HG03442 (cell line): ENCODE data around the gene GSN.
A peak's percentile ranks its signal among the peaks of the same experiment; 100 is the strongest.

Source experiments
- ATAC-seq: cut with Tn5 transposase; IDR thresholded peaks from one replicate; pipeline ENCODE4 v1.9.1; 2021; ENCODE audit warnings: mild to moderate bottlenecking, moderate library complexity; ENCODE audit not compliant: unreplicated experiment

The GSN gene

DNA sequence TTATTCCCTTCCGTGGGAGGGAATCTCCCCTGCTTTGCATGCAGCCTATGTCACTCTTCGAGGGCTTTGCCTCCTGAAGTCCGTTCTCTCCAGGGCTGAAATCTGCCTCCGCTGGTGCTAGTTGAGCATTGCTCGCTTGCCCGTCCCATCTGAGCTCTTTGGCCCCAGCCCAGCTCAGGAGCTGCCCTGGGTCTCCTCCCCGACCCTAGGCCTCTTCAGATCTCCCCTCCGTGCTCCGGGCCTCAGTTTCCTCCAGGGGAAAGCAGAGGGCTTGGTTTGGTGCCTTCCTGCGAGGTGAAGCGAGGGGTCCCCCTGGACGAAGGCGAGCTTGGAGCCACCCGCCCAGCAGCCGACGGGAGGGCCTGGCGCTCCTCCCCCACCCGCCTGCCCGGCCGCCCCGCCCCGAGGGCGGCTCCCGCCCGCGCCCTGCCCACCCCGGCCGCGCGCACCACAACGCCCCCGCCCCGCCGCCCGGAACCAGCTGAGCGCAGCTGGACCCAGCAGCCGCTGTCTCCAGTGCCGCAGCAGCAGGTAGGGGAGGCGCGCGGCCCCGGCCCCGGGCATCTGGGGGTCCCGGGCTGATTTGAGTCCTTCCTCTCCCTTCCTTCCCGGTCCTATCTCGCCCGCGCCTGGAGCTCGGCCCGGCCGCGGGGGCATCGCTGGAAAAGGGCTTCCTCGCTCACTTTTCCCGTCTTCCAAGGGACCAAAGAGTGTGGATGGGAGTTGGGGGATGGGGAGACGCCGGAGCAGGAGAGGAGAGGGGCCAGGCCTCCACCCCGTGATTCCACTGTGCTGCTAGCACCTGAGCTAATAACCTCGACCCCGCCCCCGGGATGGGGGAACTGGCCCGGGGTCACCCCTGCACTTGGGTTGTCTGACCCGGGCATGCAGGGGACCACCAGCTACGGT lies at the start of gene GSN:
TSS of gene GSN (plus strand) at position 474 of the 909 bp plus-strand sequence. CDS start 33,810 bp downstream, outside the sequence.
- ATAC-seq = peak; percentile 57

DNA sequence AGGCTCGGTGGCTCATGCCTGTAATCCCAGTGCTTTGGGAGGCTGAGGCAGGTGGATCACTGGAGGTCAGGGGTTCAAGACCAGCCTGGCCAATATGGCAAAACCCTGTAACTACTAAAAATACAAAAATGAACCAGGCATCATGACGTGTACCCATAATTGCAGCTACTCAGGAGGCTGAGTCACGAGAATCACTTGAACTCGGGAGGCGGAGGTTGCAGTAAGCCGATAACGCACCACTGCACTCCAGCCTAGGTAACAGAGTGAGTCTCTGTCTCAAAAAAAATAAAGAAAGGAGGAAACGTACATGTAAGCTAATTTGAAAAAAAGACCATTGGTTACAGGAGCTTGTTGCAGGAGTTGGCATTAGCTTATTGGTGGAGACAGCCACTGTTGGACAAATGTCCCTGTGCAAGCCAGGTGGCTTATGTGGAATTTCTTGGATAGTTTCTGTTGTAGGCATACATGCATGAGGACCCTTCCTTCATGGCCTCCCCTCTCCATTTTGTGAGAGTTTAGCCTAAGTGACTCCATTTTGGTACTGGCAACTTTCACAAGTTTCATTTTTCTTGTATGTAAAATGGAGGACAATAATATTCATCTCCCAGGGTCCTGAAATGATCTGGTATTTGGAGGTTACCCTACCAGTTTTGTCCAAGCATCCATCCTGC lies 49.5 kb upstream of the GSN start:
- peak; percentile 6 for ATAC-seq

DNA sequence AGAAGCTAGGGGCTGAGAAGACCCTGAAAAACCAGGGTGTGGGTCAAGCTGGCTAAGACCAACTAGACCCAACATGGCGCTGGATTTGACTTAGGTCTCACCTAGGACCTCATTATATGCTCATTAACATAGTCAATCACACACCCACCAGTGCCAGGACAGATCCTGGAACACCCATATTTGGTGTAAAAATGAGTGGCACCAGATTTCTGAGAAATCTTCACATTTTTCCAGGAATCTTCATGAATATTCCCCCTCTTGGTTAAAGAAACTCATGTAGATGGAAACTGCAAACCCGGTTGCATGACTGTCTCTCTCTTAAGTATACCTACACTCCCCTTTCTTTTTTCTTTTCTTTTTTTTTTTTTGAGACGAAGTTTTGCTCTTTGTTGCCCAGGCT lies 48.4 kb upstream of the GSN start:
- ATAC-seq = no peak

DNA sequence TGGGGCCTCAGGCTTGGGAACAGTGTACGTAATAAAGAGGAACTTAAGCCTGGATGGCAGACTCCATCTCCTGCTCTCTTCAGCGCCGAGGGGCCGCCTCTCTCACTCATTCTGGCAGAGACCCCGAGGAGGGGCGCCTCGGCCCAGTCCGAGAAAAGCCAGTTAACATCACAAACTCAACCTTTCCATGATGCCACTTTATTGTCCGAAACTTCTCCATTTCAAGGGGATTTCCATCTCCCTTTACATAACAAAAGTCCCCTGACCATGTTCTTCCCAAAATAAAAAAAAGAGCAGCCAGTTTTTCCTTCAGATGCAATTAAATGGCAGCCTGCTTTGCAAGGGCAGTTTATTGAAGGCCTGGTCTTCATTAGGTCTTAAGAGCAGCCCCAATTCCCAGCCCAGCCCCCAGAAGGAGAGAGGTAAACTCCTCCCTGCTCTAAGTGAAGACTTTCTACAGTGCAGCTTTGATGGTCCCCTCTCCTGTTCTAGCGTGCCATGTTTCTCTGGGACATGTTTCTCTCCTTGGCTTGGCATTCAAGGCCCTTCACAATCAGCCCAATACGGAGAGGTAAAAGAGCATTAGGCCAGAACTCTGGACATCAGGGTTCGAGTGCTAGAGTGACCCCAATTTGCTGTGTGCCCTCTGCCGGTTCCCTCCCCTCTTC lies 46.8 kb upstream of the GSN start:
- no peak for ATAC-seq

DNA sequence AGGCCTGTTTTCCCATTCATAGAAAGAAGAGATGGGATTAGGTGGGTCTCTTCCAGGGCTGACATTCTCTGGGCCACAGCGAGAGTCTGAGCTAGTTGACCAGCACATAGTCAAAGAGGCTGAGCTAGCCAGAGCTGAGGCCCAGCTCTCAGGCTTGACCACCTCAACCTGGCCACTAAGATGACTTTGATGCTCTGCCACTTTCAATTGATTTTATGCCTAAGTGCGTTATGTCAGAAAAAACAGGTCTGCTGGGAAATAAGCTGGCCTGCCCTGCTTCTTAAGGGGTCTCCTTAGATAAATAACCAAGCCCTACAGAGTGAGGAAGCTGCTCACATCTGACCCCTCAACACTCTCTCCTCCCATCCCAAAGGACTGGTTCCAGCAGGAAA lies 46.3 kb upstream of the GSN start:
- no peak for ATAC-seq

DNA sequence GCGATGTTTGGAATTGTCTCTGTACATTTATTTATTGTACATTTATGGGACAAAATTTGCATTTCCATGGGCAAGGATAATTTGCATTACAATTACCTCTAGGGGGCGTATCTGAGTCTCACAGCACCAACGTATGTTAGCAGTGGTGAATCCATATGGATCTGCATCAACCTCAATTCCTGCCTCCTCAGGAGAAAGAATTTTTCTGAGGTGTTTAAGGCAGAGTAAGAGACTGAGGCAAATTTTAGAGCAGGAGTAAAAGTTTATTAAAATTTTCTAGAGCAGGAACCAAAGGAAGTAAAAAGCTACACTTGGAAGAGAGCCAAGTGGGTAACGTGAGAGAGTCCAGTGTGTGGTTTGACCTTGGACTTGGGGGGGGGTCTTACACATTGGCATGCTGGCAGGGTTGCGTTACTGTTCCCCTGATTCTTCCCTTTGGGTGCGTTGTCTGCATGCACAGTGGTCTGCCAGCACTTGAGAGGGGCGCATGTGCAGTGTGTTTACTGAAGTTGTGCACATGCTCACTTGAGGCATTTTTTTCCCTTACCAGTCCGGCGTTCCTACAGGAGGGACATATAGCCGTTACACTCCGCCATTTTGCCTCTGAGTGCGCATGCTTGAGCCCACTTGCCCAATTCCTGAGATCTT lies 45.3 kb upstream of the GSN start:
- ATAC-seq = no peak

DNA sequence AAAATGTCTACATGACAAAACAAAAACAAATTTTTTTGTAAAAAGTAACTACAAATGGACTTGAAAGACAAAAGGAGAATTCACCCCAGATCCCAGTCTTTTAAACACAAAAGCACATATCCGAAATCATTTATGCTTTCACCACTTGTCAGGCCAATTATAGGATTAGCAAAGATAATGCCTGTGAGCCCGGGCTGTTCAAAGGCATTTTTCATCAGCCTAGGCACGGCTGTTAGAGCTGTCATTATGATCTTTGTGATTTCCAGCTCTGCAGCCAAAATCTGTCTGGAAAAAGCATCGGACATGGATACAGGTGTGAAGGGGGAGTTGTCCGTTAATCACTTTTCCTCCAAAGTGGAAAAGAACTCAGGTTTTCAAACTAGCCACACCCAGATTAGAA lies 42.7 kb upstream of the GSN start:
- ATAC-seq = no peak

DNA sequence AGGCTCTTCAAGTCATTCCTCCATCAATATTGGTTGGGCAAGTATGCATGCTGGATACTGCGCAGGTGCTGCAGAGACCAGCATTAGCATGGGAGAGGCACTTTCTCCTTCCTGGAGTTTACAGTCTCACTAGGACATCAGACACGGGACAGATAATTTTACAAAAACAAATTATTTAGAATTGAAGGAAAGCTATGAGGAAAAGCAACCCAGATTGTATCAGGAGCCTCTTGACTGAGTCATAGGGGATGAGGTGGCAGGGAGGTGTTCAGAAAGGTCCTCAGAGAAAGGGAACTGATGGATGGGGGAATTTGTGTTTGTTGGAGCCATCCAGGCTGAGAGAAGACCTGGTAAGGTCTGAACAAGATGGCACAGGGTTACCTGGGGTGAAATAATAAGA lies 41.8 kb upstream of the GSN start:
- ATAC-seq = no peak

DNA sequence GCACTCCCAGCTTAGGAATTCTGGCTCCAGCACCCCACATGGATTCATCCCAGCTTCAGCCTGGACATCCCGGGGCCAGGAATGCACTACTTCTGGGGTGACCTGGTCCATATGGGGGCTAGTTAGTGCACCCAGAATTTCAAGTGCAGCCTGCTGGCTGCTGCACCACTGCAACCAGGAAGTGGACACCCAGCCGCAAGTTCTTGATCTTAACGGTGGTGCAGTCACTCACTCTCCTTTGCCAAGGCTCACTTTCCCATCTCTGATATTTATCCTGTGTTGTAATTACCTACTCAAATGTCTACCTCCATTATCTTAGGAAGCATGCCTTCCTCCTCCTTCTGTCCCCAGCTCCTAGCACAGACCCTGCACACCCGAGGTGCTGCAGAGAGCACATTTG lies 40.1 kb upstream of the GSN start:
- ATAC-seq = no peak

DNA sequence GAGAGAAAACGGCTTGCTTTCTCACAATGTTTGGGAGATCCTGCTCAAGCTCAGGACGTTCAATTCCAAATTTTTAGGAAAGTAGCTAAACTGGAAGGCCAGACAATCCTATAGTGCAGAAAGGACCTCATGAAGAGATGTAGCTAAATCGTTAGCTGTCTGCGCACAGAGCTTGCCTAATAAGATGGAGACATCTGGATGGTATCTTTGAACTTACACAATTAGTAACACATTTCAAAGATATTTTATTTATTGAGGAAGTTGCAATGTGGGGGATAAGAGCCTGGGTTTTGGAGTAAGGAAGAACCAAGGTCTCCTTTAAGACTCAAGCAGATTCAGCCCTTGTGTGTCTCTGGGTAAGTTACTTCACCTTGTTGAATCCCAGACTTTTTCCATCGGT lies 37.7 kb upstream of the GSN start:
- no peak for ATAC-seq

DNA sequence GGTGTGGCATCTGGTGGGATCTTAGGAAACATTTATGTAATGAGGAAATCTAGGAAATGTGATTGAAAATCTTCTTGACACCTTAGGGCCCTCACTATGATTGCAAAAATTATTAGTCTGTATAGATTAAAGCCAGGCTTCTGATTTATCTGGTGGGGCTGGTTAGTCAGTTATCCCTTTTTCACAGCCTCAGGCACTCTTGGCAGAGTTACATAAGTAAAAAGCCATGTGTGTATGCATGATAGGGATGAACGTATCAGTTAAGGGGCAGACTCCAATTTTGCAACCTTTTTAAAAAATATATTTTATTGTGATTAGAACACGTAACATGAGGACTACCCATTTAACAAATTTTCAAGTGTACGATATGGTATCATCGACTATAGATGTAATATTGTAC lies 35.7 kb upstream of the GSN start:
- ATAC-seq = no peak

DNA sequence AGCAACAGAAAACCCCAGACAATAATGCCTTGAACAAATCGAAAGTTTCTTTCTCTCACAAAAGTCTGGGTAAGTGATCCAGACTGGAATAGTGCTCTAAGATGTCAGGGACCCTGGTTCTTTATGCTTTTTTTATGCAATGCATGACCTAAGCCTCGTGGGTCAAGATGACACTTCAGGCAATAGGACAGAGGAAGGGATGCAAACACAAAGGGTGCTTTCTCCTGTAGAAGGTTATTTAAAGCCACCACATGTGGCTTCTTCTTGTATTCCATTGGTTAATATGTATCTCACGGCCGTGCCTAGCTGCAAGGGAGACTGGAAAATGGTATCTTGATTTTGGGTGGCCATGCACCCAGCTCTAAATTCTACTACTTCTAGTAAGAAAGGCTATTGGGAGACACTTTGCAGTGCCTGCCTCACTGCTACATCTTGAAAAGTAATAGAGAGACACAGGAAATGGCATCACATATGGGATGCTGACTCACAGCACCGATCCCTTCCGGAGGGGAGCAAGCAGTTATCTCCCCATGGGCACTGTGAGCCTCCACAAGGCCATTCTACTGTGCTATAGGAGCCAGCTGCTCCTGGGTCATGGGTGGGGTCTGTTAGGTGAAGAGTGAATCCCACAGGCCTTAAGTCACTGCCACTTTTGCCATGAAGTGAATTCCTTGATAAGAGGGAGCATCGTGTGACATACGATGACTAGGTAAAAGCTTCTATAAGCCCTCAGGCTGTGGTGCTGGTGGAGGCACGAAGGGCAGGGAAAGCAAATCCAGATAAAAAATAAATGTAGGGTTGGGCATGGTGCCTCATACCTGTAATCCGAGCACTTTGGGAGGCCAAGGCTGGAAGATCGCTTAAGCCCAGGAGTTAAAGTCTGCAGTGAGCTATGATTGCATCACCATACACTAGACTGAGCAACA lies 33.8 kb upstream of the GSN start:
- ATAC-seq = no peak

DNA sequence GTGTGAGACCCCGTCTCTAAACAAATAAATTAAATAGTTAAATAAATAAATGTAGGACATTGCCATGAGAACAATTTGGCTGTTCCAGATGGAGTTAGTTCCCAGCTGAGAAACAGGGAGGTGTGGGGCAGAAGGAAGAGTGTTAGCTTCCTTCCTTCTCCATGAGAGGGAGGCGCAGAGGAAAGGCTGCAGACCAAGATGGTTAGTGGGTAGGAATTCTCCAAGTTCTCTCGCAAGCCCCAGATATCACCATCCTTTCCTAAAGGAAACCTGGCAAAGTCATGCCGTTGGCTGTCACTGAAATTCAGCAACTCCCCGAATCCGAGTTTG lies 33.2 kb upstream of the GSN start:
- no peak for ATAC-seq

DNA sequence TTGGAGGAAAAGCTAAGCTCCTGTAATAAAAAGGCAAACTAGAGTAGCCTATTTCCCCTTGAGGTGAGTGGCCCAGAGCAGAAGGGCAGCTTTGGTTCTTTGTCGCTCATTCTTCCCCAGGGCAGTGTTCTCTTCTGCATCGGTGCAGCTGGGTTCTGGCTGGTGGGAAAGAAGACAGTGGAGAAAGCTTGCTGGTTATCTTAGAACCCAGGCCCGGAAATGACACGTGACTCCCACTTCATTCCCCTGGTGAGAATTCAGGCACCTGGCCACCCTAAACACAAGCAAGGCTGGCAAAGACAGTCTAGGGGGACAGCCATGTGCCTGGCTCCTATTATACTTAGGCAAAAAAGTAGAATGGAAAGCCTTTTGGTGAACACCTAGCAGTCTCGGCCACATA lies 32.5 kb upstream of the GSN start:
- no peak for ATAC-seq

DNA sequence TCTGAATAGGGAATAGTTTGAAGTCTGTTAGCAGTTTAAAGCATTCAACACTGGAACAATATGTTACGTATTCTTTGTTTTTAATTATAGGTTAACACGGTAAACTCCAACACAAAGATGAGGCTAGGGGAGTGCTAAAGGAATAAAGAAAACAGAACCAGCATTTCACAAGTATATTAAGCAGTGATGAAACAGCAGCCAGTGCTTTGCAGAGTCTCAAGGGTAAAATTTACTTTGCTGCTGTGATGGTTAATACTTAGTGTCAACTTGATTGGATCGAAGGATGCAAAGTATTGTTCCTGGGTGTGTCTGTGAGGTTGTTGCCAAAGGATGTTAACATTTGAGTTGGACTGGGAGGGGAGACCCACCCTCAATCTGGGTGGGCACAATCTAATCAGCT lies 30.0 kb upstream of the GSN start:
- ATAC-seq = no peak

DNA sequence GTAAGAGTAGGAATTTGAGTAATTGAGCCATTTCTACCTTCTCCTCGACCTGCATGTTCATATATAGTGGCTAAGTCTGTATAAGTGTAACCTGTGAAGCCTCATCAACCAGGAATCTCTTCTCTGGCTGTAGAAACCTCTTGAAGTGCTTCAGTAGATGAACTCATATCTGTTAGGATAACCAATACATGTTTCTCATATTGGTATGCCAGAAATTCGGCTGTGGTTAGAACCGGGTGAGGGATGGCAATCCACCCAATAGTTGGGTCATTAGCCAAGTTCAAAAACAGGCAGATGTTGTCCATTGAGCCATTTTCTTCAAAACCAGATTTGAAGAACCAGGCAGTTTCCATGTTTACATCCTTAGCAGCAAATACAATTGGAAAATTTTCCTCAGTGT lies 28.9 kb upstream of the GSN start:
- ATAC-seq = no peak

DNA sequence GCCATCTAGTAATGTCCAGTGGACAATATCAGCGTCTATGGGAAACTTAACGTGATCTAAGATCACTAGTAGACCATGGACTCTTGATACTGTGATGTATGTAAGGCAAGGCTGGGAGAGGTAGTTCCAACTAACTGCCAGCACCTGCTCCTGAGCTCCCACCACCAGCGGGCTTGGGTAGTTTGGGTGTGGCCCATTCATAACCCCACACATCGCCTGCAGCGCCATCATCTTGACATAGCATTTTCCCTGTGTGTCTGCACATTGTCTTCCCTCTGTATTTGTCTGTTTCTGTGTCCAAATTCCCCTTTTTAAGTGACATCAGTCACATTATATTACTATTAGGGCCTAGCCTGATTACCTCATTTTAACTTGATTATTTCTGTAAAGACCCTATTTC lies 28.1 kb upstream of the GSN start:
- no peak for ATAC-seq

DNA sequence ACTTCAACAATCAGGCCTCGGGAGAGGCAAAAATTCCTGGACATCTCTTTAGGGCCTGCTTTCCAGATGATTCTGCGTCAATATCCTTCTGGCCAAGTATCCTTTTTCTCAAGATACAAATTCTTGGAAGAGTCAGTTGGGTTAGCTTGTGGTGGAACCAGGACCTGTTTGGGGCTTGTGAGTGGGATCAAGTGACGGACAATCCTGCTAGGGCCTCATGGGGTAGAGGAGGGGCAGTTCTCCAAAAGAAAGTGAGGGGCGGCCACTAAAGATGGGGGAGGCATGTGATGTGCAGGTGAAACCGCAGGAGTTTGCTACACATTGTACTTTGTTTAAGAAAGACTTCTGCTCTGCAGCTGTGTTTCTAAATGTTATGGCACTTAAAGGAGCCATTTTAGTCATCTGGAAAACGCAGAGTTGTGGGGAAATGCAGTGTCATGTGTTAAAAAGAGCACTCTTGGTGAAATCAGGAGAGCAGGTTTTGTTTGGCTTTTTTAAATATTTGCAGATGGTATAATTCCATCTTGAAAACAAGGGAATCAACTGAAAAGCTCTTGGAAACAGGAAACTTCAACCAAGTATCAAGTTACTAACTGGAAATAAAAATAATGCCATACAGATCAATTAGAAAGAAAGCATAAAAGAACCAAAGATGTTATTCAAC lies 27.4 kb upstream of the GSN start:
- no peak for ATAC-seq

DNA sequence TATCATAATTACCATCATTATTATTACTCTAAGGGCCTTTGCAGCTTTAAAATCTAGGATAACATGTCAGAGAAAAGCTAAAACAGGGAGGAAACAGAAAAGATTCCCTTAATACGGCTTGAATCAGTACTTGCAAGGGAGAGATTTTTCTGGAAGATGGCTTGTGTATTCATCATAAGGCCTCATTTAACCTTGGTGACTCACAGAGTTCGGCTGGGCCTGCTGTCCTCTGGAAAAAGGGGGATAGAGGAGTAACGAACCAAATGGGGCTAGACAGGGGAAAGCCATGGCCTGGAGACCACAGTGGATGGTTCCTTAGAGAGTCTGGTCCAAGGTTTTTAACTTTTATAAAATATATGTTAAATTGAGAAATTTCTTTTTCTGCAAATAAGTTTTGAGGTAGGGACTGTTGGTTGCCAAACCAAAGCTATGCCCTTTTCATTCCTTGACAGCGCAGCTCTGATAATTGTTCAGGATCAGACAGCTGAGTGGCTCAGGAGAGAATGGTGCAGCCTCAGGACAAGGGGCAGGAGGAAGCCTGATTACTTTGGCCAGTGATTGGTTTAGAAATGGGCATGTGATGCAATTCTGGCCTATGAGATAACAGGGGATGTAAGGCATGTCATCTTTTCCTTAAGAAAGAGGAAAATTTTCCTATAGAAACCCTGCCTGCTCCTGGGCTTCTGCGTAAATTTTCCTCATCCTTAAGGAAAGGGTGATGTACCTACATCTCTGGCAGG lies 25.6 kb upstream of the GSN start:
- no peak for ATAC-seq
